HS-5 (cell line): ENCODE measurements around the gene NOVA1.

Source experiments
- DNase-seq: peaks from one replicate; pipeline ENCODE4 v3.0.0-alpha.2; 2012; ENCODE audit warnings: low read depth

The NOVA1 gene

GRCh38 chr14:26593357-26593756 lies 4.5 kb downstream of the NOVA1 start:
- no peak for DNase-seq

- DNase-seq: no peak
Observed at GRCh38 chr14:26589925-26590324, 7.9 kb downstream of the NOVA1 start.

- DNase-seq: no peak
Observed at GRCh38 chr14:26577711-26578110, 20.1 kb downstream of the NOVA1 start.

- no peak for DNase-seq
Observed at GRCh38 chr14:26554069-26554772, 43.6 kb downstream of the NOVA1 start.

GRCh38 chr14:26549571-26549970 lies 48.3 kb downstream of the NOVA1 start:
- no peak for DNase-seq

- no peak for DNase-seq
Observed at GRCh38 chr14:26548406-26548805, 49.4 kb downstream of the NOVA1 start.

GRCh38 chr14:26538176-26538575 lies 59.7 kb downstream of the NOVA1 start:
- DNase-seq: no peak

- DNase-seq: peak; percentile 66
Observed at GRCh38 chr14:26531894-26532293, 65.9 kb downstream of the NOVA1 start.

GRCh38 chr14:26528415-26529182 lies 69.2 kb downstream of the NOVA1 start:
- no peak for DNase-seq

GRCh38 chr14:26527095-26527494 lies 70.7 kb downstream of the NOVA1 start:
- DNase-seq: peak; percentile 43

GRCh38 chr14:26526137-26526536 lies 71.7 kb downstream of the NOVA1 start:
- DNase-seq: peak; percentile 42

GRCh38 chr14:26525085-26525484 lies 72.7 kb downstream of the NOVA1 start:
- DNase-seq: no peak

GRCh38 chr14:26522967-26523366 lies 74.9 kb downstream of the NOVA1 start:
- peak; percentile 34 for DNase-seq

- DNase-seq: no peak
Observed at GRCh38 chr14:26517771-26518170, 80.1 kb downstream of the NOVA1 start.

- no peak for DNase-seq
Observed at GRCh38 chr14:26500028-26500427, 97.8 kb downstream of the NOVA1 start.

- no peak for DNase-seq
Observed at GRCh38 chr14:26499546-26499945, 98.3 kb downstream of the NOVA1 start.

GRCh38 chr14:26486922-26487321 lies 110.9 kb downstream of the NOVA1 start:
- DNase-seq: no peak

GRCh38 chr14:26484562-26484961 lies 113.3 kb downstream of the NOVA1 start:
- DNase-seq: no peak

GRCh38 chr14:26478967-26479366 lies 118.9 kb downstream of the NOVA1 start:
- no peak for DNase-seq

GRCh38 chr14:26466862-26467261 lies 131.0 kb downstream of the NOVA1 start:
- no peak for DNase-seq

- no peak for DNase-seq
Observed at GRCh38 chr14:26463136-26463535, 134.7 kb downstream of the NOVA1 start.

- no peak for DNase-seq
Observed at GRCh38 chr14:26454105-26454504, 143.7 kb downstream of the NOVA1 start.

GRCh38 chr14:26448181-26448855 lies 149.5 kb downstream of the NOVA1 start:
- no peak for DNase-seq
